H1 (cell line): Measurements from ENCODE around the gene DNAJB11. TPM values are rescaled to one million over a fixed set of nuclear protein-coding genes. Genes with fewer than 3 reads are reported as not detected.

ENCODE experiments used
- CTCF ChIA-PET: fragments of 300-600 bp; sonication (Branson Sonifier 250); formaldehyde crosslinking; loops from one replicate; lab custom pipeline; 2021; ENCODE audit not compliant: partially characterized antibody; lab: Charles Lee
- POLR2A ChIA-PET: fragments of 300-600 bp; sonication (Branson Sonifier 250); formaldehyde crosslinking; loops from one replicate; lab custom pipeline; 2021; ENCODE audit warnings: inconsistent platforms; ENCODE audit not compliant: partially characterized antibody; lab: Charles Lee
- DNase-seq, 2 experiments: peaks; one replicate each; pipeline versions ENCODE4 v3.0.0 to v3.0.0-alpha.2; 2010 to 2022; ENCODE audit warnings: low spot score in 2 of 2, low read depth in 1 of 2, mixed read lengths in 1 of 2
- FAIRE-seq: peaks from 2 replicates; lab custom pipeline; 2011; peaks lifted over from hg19 to GRCh38; lab: Jason Lieb, UNC
- H2AFZ ChIP-seq: 2 replicates; pipeline ENCODE4 v1.8.1; 2012; ENCODE audit warnings: low read length, inconsistent platforms
- H2AK5ac ChIP-seq: 2 replicates; pipeline ENCODE4 v1.6.1; 2013; ENCODE audit warnings: low read depth, low read length
- H2BK120ac ChIP-seq: replicated peaks from 2 replicates; pipeline ENCODE3; 2013; ENCODE audit warnings: low read depth, low read length, inconsistent platforms
- H2BK12ac ChIP-seq: 2 replicates; pipeline ENCODE4 v1.6.1; 2013; ENCODE audit warnings: low read depth, low read length
- H2BK15ac ChIP-seq: 2 replicates; pipeline ENCODE4 v1.6.1; 2013; ENCODE audit warnings: low read length
- H2BK20ac ChIP-seq: 2 replicates; pipeline ENCODE4 v1.6.1; 2013; ENCODE audit warnings: low read length
- H2BK5ac ChIP-seq: 2 replicates; pipeline ENCODE4 v1.6.1; 2013; ENCODE audit warnings: low read depth, low read length
- H3K14ac ChIP-seq: 2 replicates; pipeline ENCODE4 v1.6.1; 2013; ENCODE audit warnings: inconsistent platforms; ENCODE audit not compliant: insufficient read length
- H3K18ac ChIP-seq: 2 replicates; pipeline ENCODE4 v1.6.1; 2013; ENCODE audit warnings: low read length; ENCODE audit errors: extremely low read depth
- H3K23ac ChIP-seq: 2 replicates; pipeline ENCODE4 v1.6.1; 2013; ENCODE audit warnings: inconsistent platforms; ENCODE audit not compliant: insufficient read length
- H3K23me2 ChIP-seq: 2 replicates; pipeline ENCODE4 v1.6.1; 2013; ENCODE audit warnings: low read depth, low read length
- H3K27ac ChIP-seq: 2 replicates; pipeline ENCODE4 v1.6.1; 2011; ENCODE audit warnings: low read depth, low read length, inconsistent platforms
- H3K27me3 ChIP-seq, 4 experiments: replicated peaks in 1 of 4; 1 replicate in 1 of 4; 2 replicates in 3 of 4; pipeline versions ENCODE4 v1.6.1 to v1.8.1; 2011 to 2013; ENCODE audit warnings: low read length in 3 of 4, mild to moderate bottlenecking in 3 of 4, inconsistent platforms in 2 of 4, mixed read lengths in 2 of 4, moderate library complexity in 1 of 4; ENCODE audit not compliant: control insufficient read depth in 3 of 4, insufficient read depth in 3 of 4; ENCODE audit errors: extremely low read depth in 1 of 4
- H3K36me3 ChIP-seq, 4 experiments: 2 replicates each; pipeline versions ENCODE4 v1.6.1 to v1.8.1; 2011 to 2013; ENCODE audit warnings: mild to moderate bottlenecking in 4 of 4, low read length in 3 of 4, moderate library complexity in 2 of 4, control low read depth in 1 of 4, inconsistent platforms in 1 of 4; ENCODE audit not compliant: insufficient read depth in 4 of 4, control insufficient read depth in 2 of 4
- H3K4ac ChIP-seq: replicated peaks from 2 replicates; pipeline ENCODE3; 2013; ENCODE audit warnings: low read length, low read depth, mixed read lengths, inconsistent platforms; ENCODE audit not compliant: insufficient read length
- H3K4me1 ChIP-seq, 4 experiments: replicated peaks in 1 of 4; 1 replicate in 1 of 4; 2 replicates in 3 of 4; pipeline versions ENCODE4 v1.6.1 to v1.8.1; 2011 to 2013; ENCODE audit warnings: low read length in 3 of 4, inconsistent platforms in 2 of 4, mixed read lengths in 1 of 4; ENCODE audit not compliant: insufficient read depth in 4 of 4, control insufficient read depth in 3 of 4
- H3K4me2 ChIP-seq, 2 experiments: 2 replicates each; pipeline versions ENCODE4 v1.6.1 to v1.8.1; 2011 to 2013; ENCODE audit warnings: low read depth in 2 of 2, low read length in 2 of 2, control low read depth in 1 of 2, inconsistent platforms in 1 of 2, mild to moderate bottlenecking in 1 of 2; ENCODE audit not compliant: insufficient read depth in 1 of 2
- H3K4me3 ChIP-seq, 4 experiments: fragments of 200-600, 300-600 bp in 1 of 4; sonication (generic), shearing (Covaris generic), sonication (Bioruptor Twin) in 1 of 4; 2 replicates each; pipeline versions ENCODE4 v1.5.1 to v1.8.1; 2011 to 2016; ENCODE audit warnings: low read length in 4 of 4, low read depth in 3 of 4, control low read depth in 2 of 4, inconsistent platforms in 2 of 4, mild to moderate bottlenecking in 2 of 4, mixed read lengths in 1 of 4, moderate library complexity in 1 of 4; ENCODE audit not compliant: insufficient read depth in 2 of 4; ENCODE audit errors: extremely low read depth in 1 of 4
- H3K56ac ChIP-seq: replicated peaks from 2 replicates; pipeline ENCODE3; 2013; ENCODE audit warnings: low read depth, mild to moderate bottlenecking, mixed read lengths, low read length, inconsistent platforms; ENCODE audit not compliant: insufficient read length
- H3K79me1 ChIP-seq: 2 replicates; pipeline ENCODE4 v1.6.1; 2013; ENCODE audit warnings: low read depth, low read length, control low read depth
- H3K79me2 ChIP-seq, 2 experiments: 2 replicates each; pipeline versions ENCODE4 v1.6.1 to v1.8.1; 2012 to 2013; ENCODE audit warnings: low read length in 2 of 2, mild to moderate bottlenecking in 2 of 2, inconsistent platforms in 1 of 2; ENCODE audit not compliant: insufficient read depth in 2 of 2, control insufficient read depth in 1 of 2
- H3K9ac ChIP-seq, 4 experiments: replicated peaks in 1 of 4; 1 replicate in 1 of 4; 2 replicates in 3 of 4; pipeline versions ENCODE4 v1.6.1 to v1.8.1; 2011 to 2013; ENCODE audit warnings: low read depth in 3 of 4, low read length in 3 of 4, control low read depth in 2 of 4, mild to moderate bottlenecking in 2 of 4, moderate library complexity in 2 of 4, inconsistent platforms in 1 of 4; ENCODE audit errors: extremely low read depth in 1 of 4
- H3K9me3 ChIP-seq, 2 experiments: 2 replicates each; pipeline versions ENCODE4 v1.6.1 to v1.8.1; 2012 to 2013; ENCODE audit warnings: mild to moderate bottlenecking in 2 of 2, moderate library complexity in 2 of 2, control low read depth in 1 of 2, inconsistent platforms in 1 of 2, low read depth in 1 of 2, low read length in 1 of 2, mixed read lengths in 1 of 2; ENCODE audit not compliant: insufficient read depth in 2 of 2
- H4K20me1 ChIP-seq, 2 experiments: replicated peaks in 1 of 2; 2 replicates each; pipeline versions ENCODE3 to v1.8.1; 2011 to 2013; ENCODE audit warnings: inconsistent platforms in 2 of 2, low read length in 2 of 2, mild to moderate bottlenecking in 1 of 2; ENCODE audit not compliant: insufficient read depth in 2 of 2, control insufficient read depth in 1 of 2
- H4K5ac ChIP-seq: 2 replicates; pipeline ENCODE4 v1.6.1; 2013; ENCODE audit warnings: low read length, low read depth, mixed read lengths, inconsistent platforms; ENCODE audit not compliant: insufficient read length
- H4K8ac ChIP-seq: 2 replicates; pipeline ENCODE4 v1.8.0; 2013; ENCODE audit warnings: mild to moderate bottlenecking, moderate library complexity, low read length, inconsistent platforms; ENCODE audit not compliant: insufficient read depth; ENCODE audit errors: extremely low read depth
- H4K91ac ChIP-seq: replicated peaks from 2 replicates; pipeline ENCODE3; 2013; ENCODE audit warnings: low read length, mixed read lengths, inconsistent platforms; ENCODE audit not compliant: insufficient read length
- ASH2L ChIP-seq: fragments of 200-600, 300-600 bp; sonication (generic); IDR thresholded peaks from one replicate; pipeline ENCODE4 v1.7.1; 2017; ENCODE audit warnings: low read length
- TCF12 ChIP-seq: IDR thresholded peaks from 2 replicates; pipeline ENCODE4 v1.6.1; 2011; ENCODE audit warnings: low read depth, mild to moderate bottlenecking, low read length
- WGBS, 2 experiments: shearing (Covaris generic) in 1 of 2; methylation state at CpG; one replicate each; pipeline versions ENCODE4 v1.1.6 to v1.1.7; 2013 to 2015; ENCODE audit warnings: low lambda C conversion rate in 2 of 2, mixed read lengths in 2 of 2, inconsistent platforms in 1 of 2, low coverage in 1 of 2, missing lambda C conversion rate in 1 of 2; ENCODE audit not compliant: insufficient replicate concordance in 2 of 2, insufficient coverage in 1 of 2, insufficient read length in 1 of 2; ENCODE audit errors: extremely low coverage in 1 of 2, missing lambda C conversion rate in 1 of 2; 5-methylcytosine and 5-hydroxymethylcytosine counted together
- polyA plus RNA-seq, 7 experiments: library from polyadenylated mRNA; depleted of rRNA in 3 of 7; stranded (reverse) in 5 of 7; unstranded in 2 of 7; fragments of >200 nt in 5 of 7; fragments of 200-250 nt in 2 of 7; gene quantifications; 1 replicate in 5 of 7; 2 replicates in 1 of 7; 4 replicates in 1 of 7; pipeline versions ENCODE4 v1.2.1 to v1.2.3, GENCODE V29; 2011 to 2013; ENCODE audit warnings: missing spikeins in 2 of 7, mixed read lengths in 2 of 7
- total RNA-seq: library from RNA; stranded (reverse); fragmentation: NEBNext Ultra II Directional; extraction: Animal tissue kit (Norgen Biotek cat#: 25700); gene quantifications from 2 replicates; pipeline ENCODE4 v1.2.1, GENCODE V29; 2021
- TF ChIP-seq, protein P1 (sequence below): IDR thresholded peaks from 2 replicates; pipeline ENCODE4 v1.6.1; 2012; ENCODE audit warnings: inconsistent platforms
- TF ChIP-seq, protein P2 (sequence below), 3 experiments: IDR thresholded peaks; 1 replicate in 2 of 3; 2 replicates in 1 of 3; pipeline versions ENCODE4 v1.5.1 to v1.6.1; 2011; ENCODE audit warnings: low read length in 3 of 3, mild to moderate bottlenecking in 3 of 3, inconsistent platforms in 2 of 3, low read depth in 1 of 3, moderate library complexity in 1 of 3; ENCODE audit not compliant: insufficient read depth in 1 of 3; ENCODE audit errors: control extremely low read depth in 1 of 3

The DNAJB11 gene
- total and polyA plus RNA-seq, 2 of the 8 experiments (the other 6 are each of a cell fraction or from before 2014, with no cell fraction given) = 14.6 to 63.9 TPM

DNA sequence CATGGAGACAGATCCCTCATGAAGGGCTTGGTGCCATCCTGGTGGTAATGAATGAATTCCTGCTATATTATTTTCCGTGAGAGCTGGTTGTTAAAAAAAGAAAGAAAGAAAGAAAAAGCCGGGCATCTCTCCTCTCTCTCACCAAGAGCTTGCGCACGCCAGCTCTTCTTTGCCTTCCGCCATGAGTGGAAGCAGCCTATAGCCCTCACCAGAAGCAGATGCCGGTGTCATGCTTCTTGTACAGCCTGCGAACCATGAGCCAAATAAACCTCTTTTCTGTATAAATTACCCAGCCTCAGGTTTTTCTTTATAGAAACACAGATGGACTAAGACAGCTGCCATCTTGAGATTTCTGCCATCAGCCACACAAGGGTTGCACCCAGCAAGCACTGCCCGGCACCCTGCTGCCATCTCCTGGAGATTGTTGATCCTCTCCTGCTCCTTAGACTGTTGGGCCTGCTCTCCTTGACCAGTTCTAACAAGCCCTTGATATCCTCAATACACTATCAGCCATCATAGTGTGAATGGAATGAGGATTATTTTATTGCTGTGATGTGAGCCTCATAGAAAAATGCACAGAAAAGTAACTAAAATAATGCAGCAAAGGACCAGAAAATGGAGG lies 38.8 kb downstream of the DNAJB11 start:
- Histone ChIP-seq H3K27ac (no peak overlapping the region), H4K5ac (no peak overlapping the region), H3K18ac (no peak overlapping the region), H3K4me2 (no peak overlapping the region), H4K20me1 (no peaks in the 10 kb centered on the region), H3K56ac (no peak overlapping the region), H3K4me3 (no peak overlapping the region), H2AFZ (no peak overlapping the region), H2BK120ac (no peak overlapping the region), H3K23ac (no peak overlapping the region), H2BK12ac (no peak overlapping the region), H3K9me3 (no peaks in the 10 kb centered on the region), H3K14ac (no peak overlapping the region), H3K27me3 (no peaks in the 10 kb centered on the region), H3K4ac (no peak overlapping the region), H2BK5ac (no peak overlapping the region), H3K79me1 (no peaks in the 10 kb centered on the region), H3K9ac (no peak overlapping the region), H2BK20ac (no peak overlapping the region), H4K91ac (no peak overlapping the region), H3K23me2 (no peaks in the 10 kb centered on the region), H2AK5ac (no peak overlapping the region), H4K8ac (no peak overlapping the region), H3K79me2 (no peaks in the 10 kb centered on the region), H2BK15ac (no peak overlapping the region), H3K4me1 (no peaks in the 10 kb centered on the region), H3K36me3 (no peaks in the 10 kb centered on the region)
- FAIRE-seq = no peak
- TF ChIP-seq, protein P1, sequence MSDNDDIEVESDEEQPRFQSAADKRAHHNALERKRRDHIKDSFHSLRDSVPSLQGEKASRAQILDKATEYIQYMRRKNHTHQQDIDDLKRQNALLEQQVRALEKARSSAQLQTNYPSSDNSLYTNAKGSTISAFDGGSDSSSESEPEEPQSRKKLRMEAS = no peak
- TF ChIP-seq TCF12 = no peak
- TF ChIP-seq, protein P2, sequence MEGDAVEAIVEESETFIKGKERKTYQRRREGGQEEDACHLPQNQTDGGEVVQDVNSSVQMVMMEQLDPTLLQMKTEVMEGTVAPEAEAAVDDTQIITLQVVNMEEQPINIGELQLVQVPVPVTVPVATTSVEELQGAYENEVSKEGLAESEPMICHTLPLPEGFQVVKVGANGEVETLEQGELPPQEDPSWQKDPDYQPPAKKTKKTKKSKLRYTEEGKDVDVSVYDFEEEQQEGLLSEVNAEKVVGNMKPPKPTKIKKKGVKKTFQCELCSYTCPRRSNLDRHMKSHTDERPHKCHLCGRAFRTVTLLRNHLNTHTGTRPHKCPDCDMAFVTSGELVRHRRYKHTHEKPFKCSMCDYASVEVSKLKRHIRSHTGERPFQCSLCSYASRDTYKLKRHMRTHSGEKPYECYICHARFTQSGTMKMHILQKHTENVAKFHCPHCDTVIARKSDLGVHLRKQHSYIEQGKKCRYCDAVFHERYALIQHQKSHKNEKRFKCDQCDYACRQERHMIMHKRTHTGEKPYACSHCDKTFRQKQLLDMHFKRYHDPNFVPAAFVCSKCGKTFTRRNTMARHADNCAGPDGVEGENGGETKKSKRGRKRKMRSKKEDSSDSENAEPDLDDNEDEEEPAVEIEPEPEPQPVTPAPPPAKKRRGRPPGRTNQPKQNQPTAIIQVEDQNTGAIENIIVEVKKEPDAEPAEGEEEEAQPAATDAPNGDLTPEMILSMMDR (IDR thresholded peaks at IDR 0.05; ENCODE audit: control extremely low read depth in 1 of 3, insufficient read depth in 1 of 3, low read depth in 1 of 3, low read length in 3 of 3) = peak in 1 of 3 experiments; percentile 2; a peak in 1 of 4 replicates
- no peak for TF ChIP-seq ASH2L
- 85% methylated on average over 7 of the region's 8 CpGs; no CpG with 5 or more reads in 1 of the 2 experiments for WGBS, 2 experiments
- POLR2A ChIA-PET = interaction anchor here (1.4 to 1.5 kb wide), 2 partner anchors 175 to 176 kb away, joined by 5 to 8 read pairs; partner anchors contain the start of gene EIF4A2
- no peak for DNase-seq
- CTCF ChIA-PET = interaction anchor here (1.0 to 12.9 kb wide), 7 partner anchors 7 to 149 kb away, joined by 3 to 333 read pairs (median 3); no protein-coding TSS in a partner anchor
